DND-41 (cell line): Measurements from ENCODE around the gene CD99L2.

Experiments used
- CTCF ChIP-seq: IDR thresholded peaks from 2 replicates; pipeline ENCODE4 v1.5.1; 2012; ENCODE audit warnings: borderline replicate concordance, low read length, moderate library complexity, mild to moderate bottlenecking; ENCODE audit not compliant: poor library complexity, severe bottlenecking; ENCODE audit errors: extremely low read depth
- EZH2 ChIP-seq: IDR thresholded peaks from 3 replicates; pipeline ENCODE4 v1.6.1; 2012; ENCODE audit warnings: borderline replicate concordance, low read depth, mild to moderate bottlenecking, moderate library complexity, low read length, inconsistent platforms; ENCODE audit not compliant: severe bottlenecking

- TF ChIP-seq CTCF (no peak), EZH2 (no peak)
These were observed 41.0 kb downstream of the CD99L2 start for GRCh38 chrX:150857453-150857852.
